Endothelial cell of umbilical vein (primary cell): ENCODE measurements around the gene TTC21A.

ENCODE experiments used
- EZH2 ChIP-seq: IDR thresholded peaks from 2 replicates; pipeline ENCODE4 v1.6.1; 2012; ENCODE audit warnings: borderline replicate concordance, low read depth, mild to moderate bottlenecking, moderate library complexity, low read length, inconsistent platforms; ENCODE audit not compliant: severe bottlenecking
- TF ChIP-seq, protein P1 (sequence below), 2 donors: IDR thresholded peaks; 1 replicate in 1 of 2; 2 replicates in 1 of 2; pipeline ENCODE4 v1.5.1; 2011; ENCODE audit warnings: low read length in 2 of 2, mild to moderate bottlenecking in 2 of 2, moderate library complexity in 2 of 2, control low read depth in 1 of 2, inconsistent platforms in 1 of 2, low read depth in 1 of 2; ENCODE audit not compliant: insufficient read depth in 1 of 2; ENCODE audit errors: extremely low read depth in 1 of 2

DNA sequence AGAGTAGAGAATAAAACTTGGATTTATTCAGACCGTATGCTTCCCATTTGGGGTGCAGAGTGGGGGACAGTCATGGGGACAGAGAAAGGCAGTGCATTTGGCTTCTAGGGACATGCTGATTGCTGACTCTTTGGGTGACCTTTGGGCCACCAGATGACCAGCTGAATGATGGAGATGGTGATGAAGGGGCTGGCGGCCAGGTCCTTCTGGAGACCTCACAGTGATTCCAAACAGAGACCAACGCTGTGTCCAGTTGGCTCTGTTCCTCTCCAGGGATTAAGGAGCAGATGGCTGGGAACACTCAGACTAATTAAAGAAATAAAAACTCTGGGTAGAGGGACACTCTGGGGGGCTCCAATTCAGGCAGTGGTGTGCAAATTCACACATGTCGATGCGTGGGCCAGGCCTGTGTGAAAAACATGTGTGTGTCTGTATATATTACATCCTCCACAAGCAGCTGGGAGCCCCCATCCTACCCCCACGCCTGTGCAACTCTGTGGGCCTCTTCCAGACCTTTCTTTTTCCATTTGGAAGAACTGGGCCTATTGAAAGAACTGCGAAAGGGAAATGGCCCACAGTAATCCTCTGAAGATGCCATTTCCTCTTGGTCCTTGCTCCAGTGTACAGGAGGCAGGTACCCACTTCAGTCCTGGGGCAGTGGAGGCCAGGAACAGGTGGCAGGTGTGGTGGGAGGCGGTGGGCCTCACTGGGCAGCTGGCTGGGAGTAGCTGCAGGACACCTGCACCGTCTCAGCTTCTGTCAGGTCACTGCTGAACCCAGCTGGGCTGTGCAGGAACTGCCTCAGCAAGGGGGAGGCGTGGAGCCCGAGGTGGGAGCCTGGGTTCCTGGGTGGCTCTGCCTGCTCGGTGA lies 76.0 kb downstream of the TTC21A start:
- TF ChIP-seq, protein P1, sequence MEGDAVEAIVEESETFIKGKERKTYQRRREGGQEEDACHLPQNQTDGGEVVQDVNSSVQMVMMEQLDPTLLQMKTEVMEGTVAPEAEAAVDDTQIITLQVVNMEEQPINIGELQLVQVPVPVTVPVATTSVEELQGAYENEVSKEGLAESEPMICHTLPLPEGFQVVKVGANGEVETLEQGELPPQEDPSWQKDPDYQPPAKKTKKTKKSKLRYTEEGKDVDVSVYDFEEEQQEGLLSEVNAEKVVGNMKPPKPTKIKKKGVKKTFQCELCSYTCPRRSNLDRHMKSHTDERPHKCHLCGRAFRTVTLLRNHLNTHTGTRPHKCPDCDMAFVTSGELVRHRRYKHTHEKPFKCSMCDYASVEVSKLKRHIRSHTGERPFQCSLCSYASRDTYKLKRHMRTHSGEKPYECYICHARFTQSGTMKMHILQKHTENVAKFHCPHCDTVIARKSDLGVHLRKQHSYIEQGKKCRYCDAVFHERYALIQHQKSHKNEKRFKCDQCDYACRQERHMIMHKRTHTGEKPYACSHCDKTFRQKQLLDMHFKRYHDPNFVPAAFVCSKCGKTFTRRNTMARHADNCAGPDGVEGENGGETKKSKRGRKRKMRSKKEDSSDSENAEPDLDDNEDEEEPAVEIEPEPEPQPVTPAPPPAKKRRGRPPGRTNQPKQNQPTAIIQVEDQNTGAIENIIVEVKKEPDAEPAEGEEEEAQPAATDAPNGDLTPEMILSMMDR (IDR thresholded peaks at IDR 0.05; ENCODE audit: extremely low read depth in 1 of 2, insufficient read depth in 1 of 2, low read depth in 1 of 2, low read length in 2 of 2), result no peak
- no peak for TF ChIP-seq EZH2
